Fibroblast of peridontal ligament (primary cell): ENCODE data around the gene EHBP1.
"Not testable (repeated sequence)": the region's sequence is repeated elsewhere in the genome, so short reads cannot be mapped to it uniquely, and the experiment has no call there.

Experiments
- DNase-seq: peaks from one replicate; pipeline ENCODE4 v3.0.0-alpha.2; 2010; ENCODE audit errors: extremely low read depth

EHBP1 gene

DNA sequence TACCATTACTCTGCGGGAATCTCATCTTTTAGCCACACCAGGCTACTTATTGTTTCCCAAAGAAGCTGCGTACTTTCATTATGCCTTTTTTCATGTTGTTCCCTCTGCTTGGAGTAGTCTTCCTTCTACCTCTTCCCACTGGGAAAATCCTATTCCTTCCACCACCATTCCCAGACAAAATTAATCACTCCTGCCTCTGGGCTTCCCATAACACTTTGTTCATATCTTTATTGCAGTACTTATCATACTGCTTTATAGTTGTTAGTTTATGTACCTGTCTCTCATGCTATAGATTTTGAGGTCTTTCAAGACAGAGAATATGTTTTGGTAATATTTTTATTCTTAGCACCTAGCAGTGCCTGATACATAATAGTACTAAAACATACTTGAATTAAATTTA lies 361.3 kb downstream of the EHBP1 start:
- DNase-seq, result no peak

DNA sequence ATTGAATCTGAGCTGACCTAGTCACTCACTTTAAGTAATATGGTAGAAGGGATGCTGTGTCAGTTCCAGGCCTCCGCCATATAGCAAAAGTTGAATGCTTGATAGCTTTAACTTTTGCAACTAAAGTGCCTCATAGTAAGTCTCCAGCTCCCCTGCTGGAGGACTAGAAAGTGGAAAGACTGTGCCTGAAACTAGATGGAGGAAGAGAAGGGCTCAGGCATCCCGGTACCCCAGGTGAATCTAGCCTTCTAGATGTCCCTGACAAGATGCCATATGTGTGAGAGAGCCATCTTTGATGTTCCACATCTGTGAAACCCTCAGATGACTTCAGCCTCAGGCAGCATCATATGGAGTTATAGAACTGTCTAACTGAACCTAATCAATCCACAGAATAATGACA lies 366.2 kb downstream of the EHBP1 start:
- DNase-seq, result no peak

DNA sequence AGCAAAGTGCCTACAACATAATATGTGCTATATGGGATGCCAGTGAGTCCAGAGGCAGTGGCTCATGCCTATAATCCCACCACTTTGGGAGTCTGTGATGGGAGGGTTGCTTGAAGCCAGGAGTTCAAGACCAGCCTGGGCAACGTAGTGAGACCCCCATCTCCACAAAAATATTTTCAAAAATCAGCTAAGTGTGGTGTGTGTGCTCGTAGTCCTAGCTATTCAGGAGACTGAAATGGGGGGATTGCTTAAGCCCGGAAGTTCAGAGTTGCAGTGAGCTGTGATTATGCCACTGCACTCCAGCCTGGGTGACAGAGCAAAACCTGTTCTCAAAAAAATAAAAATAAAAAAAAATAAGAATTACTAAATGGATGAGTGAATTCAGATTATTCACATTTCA lies 368.5 kb downstream of the EHBP1 start:
- DNase-seq, result no peak

DNA sequence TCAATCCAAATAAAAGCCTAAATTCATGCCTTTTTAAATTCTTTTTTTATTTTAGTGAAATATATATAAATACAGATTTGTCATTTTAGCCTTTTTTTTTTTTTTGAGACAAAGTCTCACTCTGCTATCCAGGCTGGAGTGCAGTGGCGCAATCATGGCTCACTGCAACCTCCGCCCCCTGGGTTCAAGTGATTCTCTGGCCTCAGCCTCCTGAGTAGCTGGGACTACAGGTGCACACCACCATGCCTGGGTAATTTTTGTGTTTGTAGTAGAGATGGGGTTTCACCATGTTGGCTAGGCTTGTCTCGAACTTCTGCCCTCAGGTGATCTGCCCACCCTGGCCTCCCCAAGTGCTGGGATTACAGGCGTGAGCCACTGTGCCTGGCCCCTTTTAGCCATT lies 368.9 kb downstream of the EHBP1 start:
- not testable (repeated sequence) for DNase-seq

DNA sequence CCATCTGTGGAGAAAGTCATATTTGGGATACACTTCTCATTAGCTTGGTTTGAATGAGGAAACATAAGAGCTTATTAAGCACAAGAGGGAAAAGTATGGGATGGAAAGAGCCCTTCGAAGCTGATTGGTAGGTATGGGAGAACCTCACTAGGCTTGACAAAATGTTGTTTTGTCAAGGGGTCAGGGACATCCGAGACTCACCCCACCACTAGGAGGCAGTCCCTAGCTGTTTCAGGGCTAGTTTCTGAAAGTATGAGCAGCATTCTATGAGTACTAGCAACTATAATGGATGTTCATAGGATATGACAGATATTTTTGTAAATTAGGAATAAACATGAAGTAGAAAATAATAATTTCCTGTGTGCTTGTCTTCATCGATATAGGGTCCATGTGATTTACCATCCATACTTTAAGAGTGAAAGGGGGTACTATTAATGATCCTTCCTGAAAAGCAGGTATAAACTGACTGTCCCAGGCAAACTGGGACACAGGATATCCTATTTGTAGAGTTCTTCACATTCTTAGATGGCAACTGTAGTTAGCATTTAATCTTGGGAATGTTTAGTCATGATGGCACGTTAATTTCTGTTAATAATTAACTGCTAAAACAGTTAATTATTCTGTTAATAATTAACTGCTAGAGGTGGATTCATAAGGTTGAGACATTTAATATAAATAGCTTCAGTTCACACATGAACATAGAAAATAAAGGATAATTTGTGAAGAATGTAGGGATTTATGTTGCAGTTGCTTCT lies 373.5 kb downstream of the EHBP1 start:
- no peak for DNase-seq

DNA sequence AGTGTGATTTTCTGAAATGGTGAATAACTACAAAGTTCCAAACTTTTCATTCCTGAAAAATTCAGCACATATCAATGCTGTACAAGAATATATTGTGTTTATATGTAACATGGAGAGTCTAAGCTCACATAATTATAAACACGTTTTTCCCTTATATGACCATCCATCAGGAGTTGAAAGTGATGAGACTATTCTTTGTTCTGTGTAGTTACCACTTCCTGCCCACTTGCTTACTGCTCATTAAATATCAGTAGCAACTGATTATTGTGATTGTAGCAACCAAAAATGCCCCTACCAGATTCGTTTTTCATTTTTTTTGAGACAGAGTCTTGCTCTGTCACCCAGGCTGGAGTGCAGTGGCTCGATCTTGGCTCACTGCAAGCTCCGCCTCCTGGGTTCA lies 375.9 kb downstream of the EHBP1 start:
- no peak for DNase-seq

DNA sequence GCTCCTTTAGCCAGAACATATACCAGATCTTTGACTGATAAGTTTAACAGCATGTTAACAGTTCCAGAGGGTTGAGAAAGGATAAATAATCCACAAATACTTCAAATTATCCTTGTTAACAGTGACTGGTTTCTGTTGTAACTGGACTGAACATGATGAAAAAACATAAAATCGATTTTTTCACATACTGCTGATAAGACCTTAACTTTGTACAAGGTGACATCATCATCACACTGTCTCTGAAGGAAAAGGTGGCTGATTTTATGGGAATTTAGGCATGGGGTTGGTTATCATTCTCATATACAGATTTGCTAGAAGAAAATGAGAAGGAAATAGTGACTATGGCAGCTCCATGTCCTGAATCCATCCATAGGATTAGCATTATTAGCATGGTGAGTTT lies 381.2 kb downstream of the EHBP1 start:
- DNase-seq, result no peak

DNA sequence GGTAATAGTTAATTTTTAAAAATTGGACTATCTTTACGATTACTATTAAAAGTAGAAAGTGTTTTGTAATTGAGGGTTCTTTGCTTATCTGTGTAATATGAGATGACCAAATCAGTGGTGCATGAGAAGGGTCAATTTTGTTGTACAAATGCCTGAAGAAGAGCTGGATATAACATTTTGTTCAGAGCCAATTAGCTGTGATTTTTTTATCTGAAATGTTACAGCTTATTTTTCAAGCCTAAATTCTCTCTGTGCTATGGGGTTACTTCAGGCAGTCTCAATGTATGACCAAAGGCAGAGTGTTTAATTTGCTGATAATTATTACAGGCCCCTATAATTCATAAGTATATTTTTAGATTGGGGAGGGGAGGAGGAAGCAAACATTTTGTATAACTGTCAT lies 386.9 kb downstream of the EHBP1 start:
- no peak for DNase-seq

DNA sequence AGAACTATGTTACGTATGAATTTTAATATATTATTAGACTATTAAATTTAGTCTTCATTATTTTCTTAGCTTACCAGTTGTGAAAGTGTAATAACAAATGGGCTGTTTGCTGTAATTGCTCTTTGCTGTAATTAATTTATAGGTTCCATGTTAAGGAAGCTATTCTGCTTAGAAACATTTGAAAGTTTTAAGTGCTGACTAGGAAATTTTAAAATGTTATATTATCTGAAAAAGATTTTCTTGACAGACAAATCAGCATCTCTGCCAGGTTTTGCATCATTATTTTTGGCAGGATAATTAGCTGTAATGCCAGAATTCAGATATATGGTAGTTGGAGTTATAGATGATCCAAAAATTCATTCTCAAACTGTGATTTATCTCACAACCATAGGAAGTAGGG lies 387.3 kb downstream of the EHBP1 start:
- DNase-seq, result no peak

DNA sequence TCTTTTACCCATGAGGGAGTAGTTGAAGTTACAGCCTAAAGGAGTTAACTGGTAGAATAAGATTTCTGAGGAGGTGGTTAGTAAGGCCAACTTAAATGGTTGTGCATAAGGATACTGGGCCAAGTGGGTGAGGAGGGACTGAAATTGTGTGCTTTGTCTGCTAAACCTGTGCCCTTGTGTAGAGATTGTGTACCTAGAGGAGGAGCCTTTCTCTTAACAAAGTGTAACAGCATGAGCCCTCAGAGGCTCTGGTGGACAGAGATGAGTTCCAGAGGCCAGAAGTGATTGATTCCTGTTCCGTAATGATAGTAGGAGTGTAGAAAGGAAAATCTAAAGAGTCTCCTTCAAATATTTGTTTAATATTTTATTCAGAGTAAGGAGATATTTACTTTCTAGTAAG lies 388.0 kb downstream of the EHBP1 start:
- no peak for DNase-seq
